Stimulated activated CD4-positive, alpha-beta T cell treated with anti-CD3 and anti-CD28 coated beads, Interleukin-1b, Interleukin-23, amount 100 ng/mL, for 1 hour (primary cell): ENCODE data around the gene RHBG.

Experiments
- DNase-seq, 2 donors: peaks; one replicate each; pipeline ENCODE4 v3.0.0-alpha.2; 2020; ENCODE audit warnings: low read depth in 2 of 2

Gene RHBG

GRCh38 chr1:156406251-156406650 is 37.2 kb downstream of the RHBG start:
- DNase-seq = no peak

- no peak for DNase-seq
Measured at GRCh38 chr1:156407344-156407743, 38.3 kb downstream of the RHBG start.

- no peak for DNase-seq
Measured at GRCh38 chr1:156407760-156408159, 38.7 kb downstream of the RHBG start.

- no peak for DNase-seq
Measured at GRCh38 chr1:156409439-156409838, 40.4 kb downstream of the RHBG start.

GRCh38 chr1:156410238-156410637 is 41.2 kb downstream of the RHBG start:
- no peak for DNase-seq

- no peak for DNase-seq
Measured at GRCh38 chr1:156410740-156411139, 41.7 kb downstream of the RHBG start.

GRCh38 chr1:156412653-156413321 is 43.8 kb downstream of the RHBG start:
- DNase-seq = no peak

GRCh38 chr1:156413391-156414246 is 44.6 kb downstream of the RHBG start:
- DNase-seq = no peak

GRCh38 chr1:156414461-156415064 is 45.6 kb downstream of the RHBG start:
- DNase-seq = no peak

- no peak for DNase-seq
Measured at GRCh38 chr1:156416993-156417392, 48.0 kb downstream of the RHBG start.

- DNase-seq = no peak
Measured at GRCh38 chr1:156417401-156418020, 48.5 kb downstream of the RHBG start.

GRCh38 chr1:156418416-156419070 is 49.5 kb downstream of the RHBG start:
- no peak for DNase-seq

- no peak for DNase-seq
Measured at GRCh38 chr1:156419854-156420204, 50.8 kb downstream of the RHBG start.

- DNase-seq = no peak
Measured at GRCh38 chr1:156420205-156421061, 51.4 kb downstream of the RHBG start.

- DNase-seq = peak; percentile 13 to 40
Measured at GRCh38 chr1:156421062-156421938, 52.3 kb downstream of the RHBG start.

- DNase-seq = no peak
Measured at GRCh38 chr1:156421939-156422601, 53.1 kb downstream of the RHBG start.

GRCh38 chr1:156422602-156423091 is 53.6 kb downstream of the RHBG start:
- no peak for DNase-seq

GRCh38 chr1:156423422-156424352 is 54.7 kb downstream of the RHBG start:
- DNase-seq = no peak
